ENCODE results near the gene C3orf52. TPM values are rescaled to one million over a fixed set of nuclear protein-coding genes. Genes with fewer than 3 reads are reported as not detected.
"Not testable (repeated sequence)": the region's sequence is repeated elsewhere in the genome, so short reads cannot be mapped to it uniquely, and the experiment has no call there.

Gene C3orf52
- 10 to 100 TPM; 17.1 to 74.6 (median 28.4) TPM for total RNA-seq

GRCh38 chr3:112086076-112086854, at the start of gene C3orf52:
Gene C3orf52, plus strand, starts transcription at chr3:112086389. Its CDS starts 19 bp downstream, at chr3:112086408.
- DNase-seq (peak; percentile 90 to 96), ATAC-seq (ENCODE audit: low FRiP score in 2 of 2) (peak; percentile 97 to 98)

GRCh38 chr3:112037194-112037593, 49.0 kb upstream of the C3orf52 start:
- H3K4me1 ChIP-seq; H3K4me3 ChIP-seq; H3K36me3 ChIP-seq; DNase-seq; H3K27ac ChIP-seq; ATAC-seq (ENCODE audit: low FRiP score in 2 of 2); H3K27me3 ChIP-seq; H3K9me3 ChIP-seq: not testable (repeated sequence)
- WGBS, 2 donors: 55 to 59% methylated on average over 4 of the region's 4 CpGs

More at GRCh38 chr3:112086076-112086854, at the start of gene C3orf52:
- Histone ChIP-seq H3K4me1 (peaks cover 8 to 30% (median 17%) of the 10 kb centered on the region in 4 donors), H3K9me3 (no peaks in the 10 kb centered on the region), H3K4me3 (peak within 1 kb of the TSS; percentile 23 to 60 (median 50)), H3K36me3 (no peaks in the 10 kb centered on the region), H3K27me3 (no peaks in the 10 kb centered on the region), H3K27ac (peak within 1 kb of the TSS; percentile 68 to 83 (median 76))
- no peak for TF ChIP-seq EP300 (IDR thresholded peaks at IDR 0.05)
- TF ChIP-seq CTCF (IDR thresholded peaks at IDR 0.05): peak in 1 of 6 experiments; percentile 28
- TF ChIP-seq POLR2A (IDR thresholded peaks at IDR 0.05): peak in 2 of 4 donors; percentile 71 to 73
- peak; percentile 35 to 77 for TF ChIP-seq POLR2AphosphoS5 (IDR thresholded peaks at IDR 0.05)
- 1 to 5% methylated on average over 19 of the region's 67 CpGs for WGBS, 2 donors

GRCh38 chr3:112038863-112039262, 47.3 kb upstream of the C3orf52 start:
- no peak for DNase-seq
- Histone ChIP-seq H3K9me3 (no peaks in the 10 kb centered on the region), H3K36me3 (no peaks in the 10 kb centered on the region), H3K27me3 (no peaks in the 10 kb centered on the region), H3K4me1 (peaks cover 0 to 7% (median 2%) of the 10 kb centered on the region in 4 donors), H3K27ac (no peak overlapping the region), H3K4me3 (no peak overlapping the region)
- no peak for ATAC-seq (ENCODE audit: low FRiP score in 2 of 2)
- TF ChIP-seq CTCF (IDR thresholded peaks at IDR 0.05): no peak
- no peak for TF ChIP-seq POLR2AphosphoS5 (IDR thresholded peaks at IDR 0.05)
- TF ChIP-seq EP300 (IDR thresholded peaks at IDR 0.05): no peak
- 59 to 72% methylated on average over 3 of the region's 3 CpGs for WGBS, 2 donors

GRCh38 chr3:112041321-112041720, 44.9 kb upstream of the C3orf52 start:
- H3K27ac ChIP-seq: no peak overlapping the region
- no peaks in the 10 kb centered on the region for H3K36me3 ChIP-seq
- no peaks in the 10 kb centered on the region for H3K9me3 ChIP-seq
- TF ChIP-seq EP300 (IDR thresholded peaks at IDR 0.05) (no peak), POLR2AphosphoS5 (IDR thresholded peaks at IDR 0.05) (no peak), CTCF (IDR thresholded peaks at IDR 0.05) (no peak), POLR2A (IDR thresholded peaks at IDR 0.05) (no peak)
- DNase-seq: no peak
- H3K4me1 ChIP-seq: peaks cover 0 to 8% (median 3%) of the 10 kb centered on the region in 4 donors
- H3K4me3 ChIP-seq: no peak overlapping the region
- no peaks in the 10 kb centered on the region for H3K27me3 ChIP-seq
- ATAC-seq (ENCODE audit: low FRiP score in 2 of 2): no peak

- Histone ChIP-seq H3K4me1 (peaks cover 0 to 8% (median 3%) of the 10 kb centered on the region in 4 donors), H3K27me3 (no peaks in the 10 kb centered on the region), H3K4me3 (no peak overlapping the region), H3K27ac (no peak overlapping the region), H3K9me3 (no peaks in the 10 kb centered on the region), H3K36me3 (no peaks in the 10 kb centered on the region)
- DNase-seq (no peak), ATAC-seq (ENCODE audit: low FRiP score in 2 of 2) (peak in 1 of 2 donors; percentile 25)
- TF ChIP-seq EP300 (IDR thresholded peaks at IDR 0.05): no peak
- TF ChIP-seq CTCF (IDR thresholded peaks at IDR 0.05): no peak
- TF ChIP-seq POLR2AphosphoS5 (IDR thresholded peaks at IDR 0.05): no peak
- no peak for TF ChIP-seq POLR2A (IDR thresholded peaks at IDR 0.05)
- 67 to 82% methylated on average over 6 of the region's 6 CpGs for WGBS, 2 donors
Measured at GRCh38 chr3:112042842-112043280, 43.3 kb upstream of the C3orf52 start.

Data from upper lobe of left lung (tissue), 6 donors.